GM12874 (cell line): ENCODE measurements around the gene PCDHGA11.

Experiments
- CTCF ChIP-seq: IDR thresholded peaks from 2 replicates; pipeline ENCODE4 v1.5.1; 2011; ENCODE audit warnings: low read depth, mild to moderate bottlenecking, control low read depth, low read length, moderate library complexity; ENCODE audit not compliant: insufficient read depth

PCDHGA11 gene

GRCh38 chr5:141393267-141393666 lies 27.6 kb upstream of the PCDHGA11 start:
- TF ChIP-seq CTCF, result no peak

DNA sequence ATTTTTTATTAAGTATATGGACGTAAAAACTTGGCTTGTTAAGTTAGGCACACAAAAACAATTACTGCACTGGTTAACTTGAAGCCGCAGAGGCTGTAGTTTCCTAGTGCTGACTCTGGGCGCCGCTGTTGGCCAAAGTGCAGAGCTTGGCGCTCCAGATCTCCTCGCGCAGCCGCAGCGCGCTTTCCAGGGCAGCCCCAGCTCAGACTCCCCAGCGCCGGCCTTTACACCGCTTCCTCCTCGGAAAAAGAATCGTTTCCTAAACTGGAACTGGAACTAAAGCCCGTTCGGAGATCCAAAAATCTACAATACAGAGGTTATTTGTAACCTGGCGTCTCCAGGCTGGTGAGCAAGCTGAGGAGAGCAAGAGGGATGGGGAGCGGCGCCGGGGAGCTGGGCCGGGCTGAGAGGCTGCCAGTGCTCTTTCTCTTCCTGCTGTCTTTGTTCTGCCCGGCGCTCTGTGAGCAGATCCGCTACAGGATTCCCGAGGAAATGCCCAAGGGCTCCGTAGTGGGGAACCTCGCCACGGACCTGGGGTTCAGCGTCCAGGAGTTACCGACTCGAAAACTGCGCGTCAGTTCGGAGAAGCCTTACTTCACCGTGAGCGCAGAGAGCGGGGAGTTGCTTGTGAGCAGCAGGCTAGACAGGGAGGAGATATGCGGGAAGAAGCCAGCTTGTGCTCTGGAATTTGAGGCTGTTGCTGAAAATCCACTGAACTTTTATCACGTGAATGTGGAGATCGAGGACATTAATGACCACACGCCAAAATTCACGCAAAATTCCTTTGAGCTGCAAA lies 22.9 kb upstream of the PCDHGA11 start, which contains the start of gene PCDHGB5:
TSS of gene PCDHGB5 (plus strand) at position 192 of the 796 bp plus-strand sequence. CDS start at position 373, 181 bp downstream.
- TF ChIP-seq CTCF, result peak; percentile 82

GRCh38 chr5:141398608-141399007 lies 22.2 kb upstream of the PCDHGA11 start:
- 0 out of 2 replicates have a peak, but pooled peaks have one; percentile 1 for TF ChIP-seq CTCF

DNA sequence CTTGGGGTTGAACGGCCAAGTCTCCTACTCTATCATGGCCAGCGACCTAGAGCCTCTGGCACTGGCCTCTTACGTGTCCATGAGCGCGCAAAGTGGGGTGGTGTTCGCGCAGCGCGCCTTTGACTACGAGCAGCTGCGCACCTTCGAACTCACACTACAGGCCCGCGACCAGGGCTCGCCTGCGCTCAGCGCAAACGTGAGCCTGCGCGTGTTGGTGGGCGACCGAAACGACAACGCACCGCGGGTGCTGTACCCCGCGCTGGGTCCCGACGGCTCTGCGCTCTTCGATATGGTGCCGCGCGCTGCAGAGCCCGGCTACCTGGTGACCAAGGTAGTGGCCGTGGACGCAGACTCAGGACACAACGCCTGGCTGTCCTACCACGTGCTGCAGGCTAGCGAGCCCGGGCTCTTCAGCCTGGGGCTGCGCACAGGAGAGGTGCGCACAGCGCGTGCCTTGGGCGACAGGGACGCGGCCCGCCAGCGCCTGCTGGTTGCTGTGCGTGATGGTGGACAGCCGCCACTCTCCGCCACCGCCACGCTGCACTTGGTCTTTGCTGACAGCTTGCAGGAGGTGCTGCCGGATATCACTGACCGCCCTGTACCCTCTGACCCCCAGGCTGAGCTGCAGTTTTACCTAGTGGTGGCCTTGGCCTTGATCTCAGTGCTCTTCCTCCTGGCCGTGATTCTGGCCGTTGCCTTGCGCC lies 21.1 kb upstream of the PCDHGA11 start:
- no peak for TF ChIP-seq CTCF

DNA sequence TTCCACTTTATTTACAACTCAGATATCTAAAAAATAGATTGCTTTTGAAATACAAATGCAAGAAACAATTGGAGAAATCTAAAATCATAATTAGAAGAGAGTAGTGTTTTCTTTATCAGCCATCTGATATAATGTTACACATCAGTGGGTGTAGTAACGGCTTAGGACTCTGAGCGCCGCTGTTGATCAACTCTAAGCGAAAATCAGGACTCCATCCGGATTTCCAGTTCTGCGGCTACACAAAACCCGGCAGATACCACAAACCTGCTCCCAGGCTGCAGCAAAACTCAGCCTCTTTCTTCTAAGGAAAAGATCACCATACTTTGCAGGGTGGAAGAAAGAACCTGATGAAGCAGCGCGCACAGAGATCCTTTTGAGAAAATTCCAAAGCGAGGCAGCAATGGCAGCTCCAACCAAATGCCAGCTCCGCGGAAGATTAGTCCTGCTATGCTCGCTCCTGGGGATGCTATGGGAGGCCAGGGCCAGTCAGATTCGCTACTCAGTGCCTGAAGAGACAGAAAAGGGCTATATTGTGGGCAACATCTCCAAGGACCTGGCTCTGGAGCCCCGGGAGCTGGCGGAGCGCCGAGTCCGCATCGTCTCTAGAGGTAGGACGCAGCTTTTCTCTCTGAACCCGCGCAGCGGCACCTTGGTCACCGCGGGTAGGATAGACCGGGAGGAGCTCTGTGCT lies 18.2 kb upstream of the PCDHGA11 start, which contains the start of gene PCDHGA9:
TSS of gene PCDHGA9 (plus strand) at position 226 of the 691 bp plus-strand sequence. CDS start at position 401, 175 bp downstream.
- TF ChIP-seq CTCF, result no peak

- TF ChIP-seq CTCF, result no peak
These were observed 17.5 kb upstream of the PCDHGA11 start for GRCh38 chr5:141403387-141403786.
